RWPE1 (cell line): ENCODE measurements around the gene RCOR2.

Source experiments
- CTCF ChIA-PET: fragments of 350-600 bp; sonication (Branson Sonifier 250); formaldehyde crosslinking; extraction: SDS; loops from one replicate; lab custom pipeline; 2021; lab: Yijun Ruan, JAX
- POLR2A ChIA-PET: fragments of 400-600 bp; formaldehyde crosslinking; extraction: SDS; loops from one replicate; lab custom pipeline; 2020; ENCODE audit warnings: antibody characterized with exemption; ENCODE audit not compliant: low non-redundant PET; lab: Yijun Ruan, JAX
- DNase-seq: peaks from one replicate; pipeline ENCODE4 v3.0.0; 2012; ENCODE audit warnings: low spot score
- H3K27ac ChIP-seq: fragments of 450-650 bp; 2 replicates; pipeline ENCODE4 v1.5.1; 2017
- CTCF ChIP-seq: fragments of 450-650 bp; conservative IDR thresholded peaks from 2 replicates; pipeline ENCODE4 v1.5.1; 2017; ENCODE audit warnings: low read depth, mild to moderate bottlenecking

RCOR2 gene

GRCh38 chr11:63903884-63904283 is 13.1 kb downstream of the RCOR2 start:
- ChIA-PET POLR2A (no interaction called here), CTCF (no interaction called here)
- DNase-seq: no peak
- H3K27ac ChIP-seq: peak overlapping the region; percentile 33; the same call in 1 of the 2 replicates
- no peak for TF ChIP-seq CTCF

GRCh38 chr11:63901660-63902059 is 15.3 kb downstream of the RCOR2 start:
- ChIA-PET CTCF (interaction anchor here (0.6 to 0.7 kb wide), 2 partner anchors 44 to 1286 kb away, joined by 3 read pairs; no protein-coding TSS in a partner anchor), POLR2A (no interaction called here)
- DNase-seq: no peak

DNA sequence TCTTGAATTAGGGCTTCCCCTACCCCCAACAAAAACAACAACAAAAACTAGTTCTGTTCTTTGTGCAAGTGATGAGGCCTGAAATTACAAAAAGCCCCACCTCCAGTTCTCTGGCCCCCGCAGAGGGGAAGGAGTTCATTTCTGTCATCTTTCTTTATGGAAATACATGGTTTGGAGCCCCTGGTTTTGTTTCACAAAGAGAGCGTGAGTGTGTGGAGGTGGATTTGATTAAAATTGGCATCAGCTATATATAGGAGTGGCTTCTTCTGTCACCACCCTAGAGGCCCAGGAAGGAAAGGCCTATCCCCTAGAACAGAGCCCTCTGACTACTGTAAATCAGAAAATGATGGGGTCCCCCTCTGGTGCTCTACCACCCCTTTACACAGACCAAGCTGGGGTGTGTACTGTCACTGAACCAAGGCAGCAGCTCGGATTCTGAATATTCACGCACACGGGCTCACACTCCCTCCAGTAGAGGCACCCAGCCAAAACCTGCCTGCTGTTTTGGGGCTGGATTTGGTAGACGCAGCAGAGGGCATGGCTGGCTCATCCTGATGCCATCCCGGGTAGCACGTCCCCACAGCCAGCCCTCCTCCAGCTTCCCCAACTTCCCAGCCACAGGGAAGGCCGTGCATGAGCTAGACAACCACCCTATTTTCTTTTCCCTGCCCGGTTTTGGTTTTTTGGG is 19.4 kb downstream of the RCOR2 start:
- no peak overlapping the region for H3K27ac ChIP-seq
- ChIA-PET CTCF (interaction anchor here (0.6 to 1.0 kb wide), 2 partner anchors 10 to 38 kb away, joined by 3 to 5 read pairs; no protein-coding TSS in a partner anchor), POLR2A (no interaction called here)
- DNase-seq: no peak
- no peak for TF ChIP-seq CTCF

More at GRCh38 chr11:63901660-63902059, 15.3 kb downstream of the RCOR2 start:
- H3K27ac ChIP-seq: no peak overlapping the region
- TF ChIP-seq CTCF: no peak

- CTCF ChIA-PET: interaction anchor here (0.9 kb wide), 1 partner anchor 59 kb away, joined by 3 read pairs; no protein-coding TSS in a partner anchor
- H3K27ac ChIP-seq: no peak overlapping the region
Measured at GRCh38 chr11:63896071-63896470, 20.9 kb downstream of the RCOR2 start.

DNA sequence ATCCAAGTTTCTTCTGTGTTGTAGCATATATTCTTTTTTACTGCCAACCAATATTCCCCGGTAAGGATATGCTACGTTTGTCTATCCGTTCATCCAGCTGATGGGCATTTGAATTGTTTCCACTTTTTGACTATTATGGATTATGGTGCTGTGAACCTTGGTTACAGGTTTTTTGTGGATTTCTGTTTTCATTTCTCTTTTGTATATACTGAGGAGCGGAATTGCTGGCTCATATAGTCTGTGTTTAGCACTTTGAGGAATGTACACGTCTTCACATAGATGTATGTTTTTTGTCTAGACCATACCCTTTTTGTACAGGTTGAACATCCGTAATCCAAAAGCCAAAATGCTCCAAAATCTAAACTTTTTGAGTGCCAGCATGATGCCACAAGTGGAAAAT is 23.6 kb downstream of the RCOR2 start:
- no peak overlapping the region for H3K27ac ChIP-seq
- no peak for TF ChIP-seq CTCF
- ChIA-PET POLR2A (no interaction called here), CTCF (no interaction called here)
- DNase-seq: no peak

More at GRCh38 chr11:63896071-63896470, 20.9 kb downstream of the RCOR2 start:
- no peak for DNase-seq
- TF ChIP-seq CTCF: no peak
- POLR2A ChIA-PET: no interaction called here

- H3K27ac ChIP-seq: no peak overlapping the region
- TF ChIP-seq CTCF: no peak
- no peak for DNase-seq
- POLR2A ChIA-PET: no interaction called here
- CTCF ChIA-PET: interaction anchor here (0.7 kb wide), 2 partner anchors 19 to 53 kb away, joined by 6 to 8 read pairs; no protein-coding TSS in a partner anchor
Measured at GRCh38 chr11:63892228-63892627, 24.7 kb downstream of the RCOR2 start.
